OCI-LY7 (cell line): ENCODE data around the gene PTPN14. TPM values are rescaled to one million over a fixed set of nuclear protein-coding genes. Genes with fewer than 3 reads are reported as not detected.

Source experiments
- BruUV-seq: library from RNA; stranded (reverse); fragments of 400-500 nt; replicated peaks from 2 replicates; lab custom pipeline; 2021; lab: Mats Ljungman, UMichigan
- CTCF ChIA-PET: fragments of 300-600 bp; sonication (Branson Sonifier 250); formaldehyde crosslinking; loops from one replicate; lab custom pipeline; 2022; ENCODE audit warnings: antibody characterized with exemption; ENCODE audit not compliant: unreplicated experiment; lab: Charles Lee
- POLR2A ChIA-PET: fragments of 300-600 bp; sonication (Branson Sonifier 250); formaldehyde crosslinking; loops from one replicate; lab custom pipeline; 2022; ENCODE audit warnings: antibody characterized with exemption; lab: Charles Lee
- DNase-seq: peaks from one replicate; pipeline ENCODE4 v3.0.0-alpha.2; 2015; ENCODE audit warnings: low spot score
- H2AFZ ChIP-seq: fragments of 200-600 bp; sonication (generic), shearing (Covaris generic); 2 replicates; pipeline ENCODE4 v1.6.1; 2014; ENCODE audit warnings: mild to moderate bottlenecking, antibody characterized with exemption, low read length, moderate library complexity
- H3K27ac ChIP-seq: fragments of 200-600 bp; sonication (generic); 2 replicates; pipeline ENCODE4 v1.5.1; 2014; ENCODE audit warnings: mixed run types, low read depth, mild to moderate bottlenecking, moderate library complexity, low read length, inconsistent platforms; ENCODE audit not compliant: poor library complexity, severe bottlenecking
- H3K36me3 ChIP-seq: fragments of 200-600 bp; sonication (generic); 2 replicates; pipeline ENCODE4 v1.6.1; 2014; ENCODE audit warnings: mild to moderate bottlenecking, antibody characterized with exemption, low read length, moderate library complexity, mixed read lengths; ENCODE audit not compliant: insufficient read depth
- H3K4me1 ChIP-seq: fragments of 200-600 bp; sonication (generic); 2 replicates; pipeline ENCODE4 v1.5.1; 2014; ENCODE audit warnings: mild to moderate bottlenecking, low read length; ENCODE audit not compliant: insufficient read depth, poor library complexity, severe bottlenecking
- H3K4me2 ChIP-seq: fragments of 200-600 bp; sonication (generic); 2 replicates; pipeline ENCODE4 v1.6.1; 2014; ENCODE audit warnings: mild to moderate bottlenecking, low read length
- H3K4me3 ChIP-seq: fragments of 200-600 bp; sonication (generic); 2 replicates; pipeline ENCODE4 v1.5.1; 2014; ENCODE audit warnings: mild to moderate bottlenecking, low read depth, low read length; ENCODE audit not compliant: poor library complexity, severe bottlenecking
- H3K79me2 ChIP-seq: fragments of 200-600 bp; sonication (generic); 2 replicates; pipeline ENCODE4 v1.6.1; 2016; ENCODE audit warnings: low read depth, mild to moderate bottlenecking, low read length, moderate library complexity, mixed read lengths; ENCODE audit not compliant: insufficient read depth
- H3K9me2 ChIP-seq: fragments of 200-600 bp; sonication (generic); 2 replicates; pipeline ENCODE4 v1.6.1; 2016; ENCODE audit warnings: mild to moderate bottlenecking, low read length, mixed read lengths; ENCODE audit not compliant: insufficient read depth
- H3K9me3 ChIP-seq: fragments of 200-600 bp; sonication (generic); 2 replicates; pipeline ENCODE4 v1.6.1; 2014; ENCODE audit warnings: mild to moderate bottlenecking, mixed run types, low read length, mixed read lengths
- H4K20me1 ChIP-seq: fragments of 200-600 bp; sonication (generic); 2 replicates; pipeline ENCODE4 v1.6.1; 2014; ENCODE audit warnings: mild to moderate bottlenecking, antibody characterized with exemption, low read length, moderate library complexity, mixed read lengths; ENCODE audit not compliant: insufficient read depth
- CTCF ChIP-seq: fragments of 200-600 bp; sonication (generic); conservative IDR thresholded peaks from 2 replicates; pipeline ENCODE4 v1.5.1; 2014; ENCODE audit warnings: mild to moderate bottlenecking, antibody characterized with exemption, low read length, moderate library complexity, mixed read lengths
- EZH2phosphoT487 ChIP-seq: fragments of 200-600 bp; sonication (generic); IDR thresholded peaks from 2 replicates; pipeline ENCODE4 v1.6.1; 2018; ENCODE audit warnings: low read depth, borderline replicate concordance, mild to moderate bottlenecking, mixed run types, antibody characterized with exemption, low read length, moderate library complexity, mixed read lengths
- intact Hi-C: fragments of 100-400 bp; cut with micrococcal nuclease; formaldehyde crosslinking; loops from one replicate; pipeline ENCODE4 v1.10.0; 2022; ENCODE audit not compliant: unreplicated experiment
- total RNA-seq, 2 experiments: library from RNA; depleted of rRNA in 1 of 2; stranded (reverse); fragments of >200 nt in 1 of 2; shearing (Covaris generic) in 1 of 2; gene quantifications; 2 replicates each; pipeline ENCODE4 v1.2.3, GENCODE V29; 2014 to 2022

PTPN14 gene
- total RNA-seq, 2 experiments from 2014 or later, result not detected

DNA sequence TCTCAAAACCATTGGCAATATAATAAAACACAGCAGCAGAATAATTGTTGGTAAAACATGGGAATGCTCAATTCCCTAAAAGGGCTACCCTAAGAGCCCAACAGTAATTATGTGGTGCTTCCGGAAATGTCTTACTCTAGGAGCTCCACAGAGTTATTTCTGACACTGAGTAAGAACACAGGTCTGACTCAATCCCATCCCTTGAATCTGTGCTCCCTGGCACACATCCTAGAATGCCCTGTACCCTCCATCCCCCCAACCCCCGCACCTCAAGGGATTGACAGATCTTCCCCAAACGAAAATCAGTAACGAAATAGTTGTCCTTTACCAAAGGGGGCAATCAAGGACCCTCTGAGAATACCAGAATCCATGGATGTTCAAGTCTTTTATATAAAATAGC, 198.6 kb downstream of the PTPN14 start:
- Histone ChIP-seq H3K9me3 (no peaks in the 10 kb centered on the region), H3K79me2 (no peaks in the 10 kb centered on the region), H2AFZ (no peak overlapping the region), H3K9me2 (no peaks in the 10 kb centered on the region), H4K20me1 (no peaks in the 10 kb centered on the region), H3K36me3 (no peaks in the 10 kb centered on the region), H3K4me3 (no peak overlapping the region), H3K4me2 (no peak overlapping the region), H3K27ac (no peak overlapping the region), H3K4me1 (no peaks in the 10 kb centered on the region)
- no TSS peak for BruUV-seq
- TF ChIP-seq EZH2phosphoT487 (no peak), CTCF (no peak)
- ChIA-PET POLR2A (interaction anchor here (0.8 kb wide), 1 partner anchor 21 kb away, joined by 3 read pairs; no protein-coding TSS in a partner anchor), CTCF (no interaction called here)
- intact Hi-C loops, result no loop called here
- DNase-seq, result no peak

DNA sequence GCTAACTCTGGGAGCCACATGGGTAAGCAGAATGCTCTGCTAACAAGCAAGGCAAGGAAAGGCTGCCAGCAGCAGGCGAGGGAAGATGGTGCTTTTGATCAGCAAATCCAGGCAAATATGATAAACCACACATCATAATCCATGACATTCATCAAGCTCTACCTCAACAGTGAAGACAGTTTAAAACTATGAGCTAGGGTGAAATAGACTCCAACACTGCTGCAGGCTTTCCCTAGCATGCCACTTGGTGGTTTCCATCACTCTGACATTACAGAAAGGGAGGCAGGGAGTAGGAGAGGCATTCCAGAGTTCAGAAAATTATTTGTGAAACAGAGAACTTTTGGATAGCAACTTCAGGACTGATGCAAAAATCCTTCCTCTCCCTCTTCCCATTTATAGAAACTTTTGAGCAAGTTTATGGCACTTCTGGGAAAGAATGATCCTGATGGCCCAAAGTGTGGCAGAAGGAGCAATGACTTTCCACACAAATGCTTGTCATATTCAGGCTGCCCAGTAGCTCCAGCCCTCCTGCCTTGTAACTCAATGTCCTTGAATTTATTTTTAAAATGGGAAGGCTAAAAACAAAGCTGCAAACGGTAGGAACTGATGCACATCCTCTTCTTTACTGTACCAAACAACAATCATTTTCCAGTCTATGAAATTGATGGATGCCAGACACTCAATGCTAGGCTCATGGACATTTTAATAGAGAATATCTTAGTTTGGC, 199.7 kb downstream of the PTPN14 start:
- H4K20me1 ChIP-seq, result no peaks in the 10 kb centered on the region
- no peak overlapping the region for H3K4me3 ChIP-seq
- no peaks in the 10 kb centered on the region for H3K4me1 ChIP-seq
- no TSS peak for BruUV-seq
- no peaks in the 10 kb centered on the region for H3K9me2 ChIP-seq
- H3K79me2 ChIP-seq, result no peaks in the 10 kb centered on the region
- CTCF ChIA-PET, result no interaction called here
- H3K9me3 ChIP-seq, result no peaks in the 10 kb centered on the region
- no peak overlapping the region for H2AFZ ChIP-seq
- intact Hi-C loops, result no loop called here
- H3K27ac ChIP-seq, result no peak overlapping the region
- TF ChIP-seq EZH2phosphoT487, result no peak
- no peak for TF ChIP-seq CTCF
- no peak overlapping the region for H3K4me2 ChIP-seq
- H3K36me3 ChIP-seq, result no peaks in the 10 kb centered on the region
- no peak for DNase-seq
- POLR2A ChIA-PET, result interaction anchor here (0.8 to 1.0 kb wide), 2 partner anchors 8 to 22 kb away, joined by 3 to 6 read pairs; no protein-coding TSS in a partner anchor

GRCh38 chr1:214349781-214350180, 201.6 kb downstream of the PTPN14 start:
- no peak for DNase-seq
- H4K20me1 ChIP-seq, result no peaks in the 10 kb centered on the region
- H3K4me3 ChIP-seq, result no peak overlapping the region
- ChIA-PET CTCF (no interaction called here), POLR2A (interaction anchor here (1.0 to 1.3 kb wide), 2 partner anchors 9 to 10 kb away, joined by 3 read pairs; no protein-coding TSS in a partner anchor)
- H3K9me3 ChIP-seq, result peaks cover 7% of the 10 kb centered on the region; the same call in 1 of the 2 replicates
- H2AFZ ChIP-seq, result no peak overlapping the region
- no peak overlapping the region for H3K27ac ChIP-seq
- intact Hi-C loops, result no loop called here
- no peaks in the 10 kb centered on the region for H3K4me1 ChIP-seq
- H3K9me2 ChIP-seq, result no peaks in the 10 kb centered on the region
- no TSS peak for BruUV-seq
- H3K79me2 ChIP-seq, result no peaks in the 10 kb centered on the region
- no peak overlapping the region for H3K4me2 ChIP-seq
- no peaks in the 10 kb centered on the region for H3K36me3 ChIP-seq
- TF ChIP-seq EZH2phosphoT487 (no peak), CTCF (no peak)
